ENCODE results near the gene VWC2.

VWC2 gene

GRCh38 chr7:49775949-49776443 lies 2.6 kb downstream of the VWC2 start (continued):
- TF ChIP-seq ISL1 (CRISPR knock-in tag; IDR thresholded peaks at IDR 0.05): no peak
- TF ChIP-seq, protein P1, sequence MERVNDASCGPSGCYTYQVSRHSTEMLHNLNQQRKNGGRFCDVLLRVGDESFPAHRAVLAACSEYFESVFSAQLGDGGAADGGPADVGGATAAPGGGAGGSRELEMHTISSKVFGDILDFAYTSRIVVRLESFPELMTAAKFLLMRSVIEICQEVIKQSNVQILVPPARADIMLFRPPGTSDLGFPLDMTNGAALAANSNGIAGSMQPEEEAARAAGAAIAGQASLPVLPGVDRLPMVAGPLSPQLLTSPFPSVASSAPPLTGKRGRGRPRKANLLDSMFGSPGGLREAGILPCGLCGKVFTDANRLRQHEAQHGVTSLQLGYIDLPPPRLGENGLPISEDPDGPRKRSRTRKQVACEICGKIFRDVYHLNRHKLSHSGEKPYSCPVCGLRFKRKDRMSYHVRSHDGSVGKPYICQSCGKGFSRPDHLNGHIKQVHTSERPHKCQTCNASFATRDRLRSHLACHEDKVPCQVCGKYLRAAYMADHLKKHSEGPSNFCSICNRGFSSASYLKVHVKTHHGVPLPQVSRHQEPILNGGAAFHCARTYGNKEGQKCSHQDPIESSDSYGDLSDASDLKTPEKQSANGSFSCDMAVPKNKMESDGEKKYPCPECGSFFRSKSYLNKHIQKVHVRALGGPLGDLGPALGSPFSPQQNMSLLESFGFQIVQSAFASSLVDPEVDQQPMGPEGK (CRISPR knock-in tag; IDR thresholded peaks at IDR 0.05; ENCODE audit: borderline replicate concordance): no peak
- no peak for TF ChIP-seq OSR1 (CRISPR knock-in tag; IDR thresholded peaks at IDR 0.05)
- no peak for TF ChIP-seq CSRNP3 (CRISPR knock-in tag; IDR thresholded peaks at IDR 0.05)

GRCh38 chr7:49776994-49777393 lies 3.6 kb downstream of the VWC2 start:
- TF ChIP-seq CSRNP3 (CRISPR knock-in tag; IDR thresholded peaks at IDR 0.05) (no peak), RARB (CRISPR knock-in tag; IDR thresholded peaks at IDR 0.05) (no peak)
- ATAC-seq: peak; percentile 46; the same call in 1 of the 3 replicates

- ATAC-seq: no peak
- TF ChIP-seq ARNTL (CRISPR knock-in tag; IDR thresholded peaks at IDR 0.05; ENCODE audit: borderline replicate concordance, low read depth): no peak
- no peak for TF ChIP-seq ESRRG (CRISPR knock-in tag; IDR thresholded peaks at IDR 0.05)
- TF ChIP-seq RARB (CRISPR knock-in tag; IDR thresholded peaks at IDR 0.05): no peak
- TF ChIP-seq, protein P2, sequence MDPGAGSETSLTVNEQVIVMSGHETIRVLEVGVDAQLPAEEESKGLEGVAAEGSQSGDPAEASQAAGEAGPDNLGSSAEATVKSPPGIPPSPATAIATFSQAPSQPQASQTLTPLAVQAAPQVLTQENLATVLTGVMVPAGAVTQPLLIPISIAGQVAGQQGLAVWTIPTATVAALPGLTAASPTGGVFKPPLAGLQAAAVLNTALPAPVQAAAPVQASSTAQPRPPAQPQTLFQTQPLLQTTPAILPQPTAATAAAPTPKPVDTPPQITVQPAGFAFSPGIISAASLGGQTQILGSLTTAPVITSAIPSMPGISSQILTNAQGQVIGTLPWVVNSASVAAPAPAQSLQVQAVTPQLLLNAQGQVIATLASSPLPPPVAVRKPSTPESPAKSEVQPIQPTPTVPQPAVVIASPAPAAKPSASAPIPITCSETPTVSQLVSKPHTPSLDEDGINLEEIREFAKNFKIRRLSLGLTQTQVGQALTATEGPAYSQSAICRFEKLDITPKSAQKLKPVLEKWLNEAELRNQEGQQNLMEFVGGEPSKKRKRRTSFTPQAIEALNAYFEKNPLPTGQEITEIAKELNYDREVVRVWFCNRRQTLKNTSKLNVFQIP (CRISPR knock-in tag; IDR thresholded peaks at IDR 0.05; ENCODE audit: borderline replicate concordance, low read depth): no peak
- TF ChIP-seq ZFP30 (CRISPR knock-in tag; IDR thresholded peaks at IDR 0.05): no peak
- TF ChIP-seq ZC3H10 (CRISPR knock-in tag; IDR thresholded peaks at IDR 0.05): no peak
- TF ChIP-seq ZNF70 (CRISPR knock-in tag; IDR thresholded peaks at IDR 0.05): no peak
- TF ChIP-seq SNAI2 (CRISPR knock-in tag; IDR thresholded peaks at IDR 0.05): no peak
- TF ChIP-seq TCF4 (CRISPR knock-in tag; IDR thresholded peaks at IDR 0.05; ENCODE audit: borderline replicate concordance): no peak
- no peak for TF ChIP-seq OSR1 (CRISPR knock-in tag; IDR thresholded peaks at IDR 0.05)
- no peak for TF ChIP-seq ISL1 (CRISPR knock-in tag; IDR thresholded peaks at IDR 0.05)
- TF ChIP-seq TOX (CRISPR knock-in tag; IDR thresholded peaks at IDR 0.05; ENCODE audit: borderline replicate concordance): no peak
- TF ChIP-seq, protein P1 (CRISPR knock-in tag; IDR thresholded peaks at IDR 0.05; ENCODE audit: borderline replicate concordance): no peak
- TF ChIP-seq BACH2 (CRISPR knock-in tag; IDR thresholded peaks at IDR 0.05; ENCODE audit: borderline replicate concordance): no peak
- TF ChIP-seq TSHZ2 (CRISPR knock-in tag; IDR thresholded peaks at IDR 0.05): no peak
- TF ChIP-seq ZFP3 (CRISPR knock-in tag; IDR thresholded peaks at IDR 0.05): no peak
- TF ChIP-seq ZNF8 (CRISPR knock-in tag; IDR thresholded peaks at IDR 0.05): no peak
Observed at GRCh38 chr7:49778731-49779270, 5.4 kb downstream of the VWC2 start.

Measured in SK-N-SH treated with all-trans-retinoic acid at 6 μM for 48 hours (cell line).